OCI-LY7 (cell line): ENCODE data around the gene PCDHGA4. TPM values are rescaled to one million over a fixed set of nuclear protein-coding genes. Genes with fewer than 3 reads are reported as not detected.
"Not testable (repeated sequence)": the region's sequence is repeated elsewhere in the genome, so short reads cannot be mapped to it uniquely, and the experiment has no call there.

ENCODE experiments used
- BruUV-seq: library from RNA; stranded (reverse); fragments of 400-500 nt; replicated peaks from 2 replicates; lab custom pipeline; 2021; lab: Mats Ljungman, UMichigan
- CTCF ChIA-PET: fragments of 300-600 bp; sonication (Branson Sonifier 250); formaldehyde crosslinking; loops from one replicate; lab custom pipeline; 2022; ENCODE audit warnings: antibody characterized with exemption; ENCODE audit not compliant: unreplicated experiment; lab: Charles Lee
- POLR2A ChIA-PET: fragments of 300-600 bp; sonication (Branson Sonifier 250); formaldehyde crosslinking; loops from one replicate; lab custom pipeline; 2022; ENCODE audit warnings: antibody characterized with exemption; lab: Charles Lee
- DNase-seq: peaks from one replicate; pipeline ENCODE4 v3.0.0-alpha.2; 2015; ENCODE audit warnings: low spot score
- H2AFZ ChIP-seq: fragments of 200-600 bp; sonication (generic), shearing (Covaris generic); 2 replicates; pipeline ENCODE4 v1.6.1; 2014; ENCODE audit warnings: mild to moderate bottlenecking, antibody characterized with exemption, low read length, moderate library complexity
- H3K27ac ChIP-seq: fragments of 200-600 bp; sonication (generic); 2 replicates; pipeline ENCODE4 v1.5.1; 2014; ENCODE audit warnings: mixed run types, low read depth, mild to moderate bottlenecking, moderate library complexity, low read length, inconsistent platforms; ENCODE audit not compliant: poor library complexity, severe bottlenecking
- H3K36me3 ChIP-seq: fragments of 200-600 bp; sonication (generic); 2 replicates; pipeline ENCODE4 v1.6.1; 2014; ENCODE audit warnings: mild to moderate bottlenecking, antibody characterized with exemption, low read length, moderate library complexity, mixed read lengths; ENCODE audit not compliant: insufficient read depth
- H3K4me1 ChIP-seq: fragments of 200-600 bp; sonication (generic); 2 replicates; pipeline ENCODE4 v1.5.1; 2014; ENCODE audit warnings: mild to moderate bottlenecking, low read length; ENCODE audit not compliant: insufficient read depth, poor library complexity, severe bottlenecking
- H3K4me2 ChIP-seq: fragments of 200-600 bp; sonication (generic); 2 replicates; pipeline ENCODE4 v1.6.1; 2014; ENCODE audit warnings: mild to moderate bottlenecking, low read length
- H3K4me3 ChIP-seq: fragments of 200-600 bp; sonication (generic); 2 replicates; pipeline ENCODE4 v1.5.1; 2014; ENCODE audit warnings: mild to moderate bottlenecking, low read depth, low read length; ENCODE audit not compliant: poor library complexity, severe bottlenecking
- H3K79me2 ChIP-seq: fragments of 200-600 bp; sonication (generic); 2 replicates; pipeline ENCODE4 v1.6.1; 2016; ENCODE audit warnings: low read depth, mild to moderate bottlenecking, low read length, moderate library complexity, mixed read lengths; ENCODE audit not compliant: insufficient read depth
- H3K9me2 ChIP-seq: fragments of 200-600 bp; sonication (generic); 2 replicates; pipeline ENCODE4 v1.6.1; 2016; ENCODE audit warnings: mild to moderate bottlenecking, low read length, mixed read lengths; ENCODE audit not compliant: insufficient read depth
- H3K9me3 ChIP-seq: fragments of 200-600 bp; sonication (generic); 2 replicates; pipeline ENCODE4 v1.6.1; 2014; ENCODE audit warnings: mild to moderate bottlenecking, mixed run types, low read length, mixed read lengths
- H4K20me1 ChIP-seq: fragments of 200-600 bp; sonication (generic); 2 replicates; pipeline ENCODE4 v1.6.1; 2014; ENCODE audit warnings: mild to moderate bottlenecking, antibody characterized with exemption, low read length, moderate library complexity, mixed read lengths; ENCODE audit not compliant: insufficient read depth
- EZH2phosphoT487 ChIP-seq: fragments of 200-600 bp; sonication (generic); IDR thresholded peaks from 2 replicates; pipeline ENCODE4 v1.6.1; 2018; ENCODE audit warnings: low read depth, borderline replicate concordance, mild to moderate bottlenecking, mixed run types, antibody characterized with exemption, low read length, moderate library complexity, mixed read lengths
- intact Hi-C: fragments of 100-400 bp; cut with micrococcal nuclease; formaldehyde crosslinking; loops from one replicate; pipeline ENCODE4 v1.10.0; 2022; ENCODE audit not compliant: unreplicated experiment
- total RNA-seq, 2 experiments: library from RNA; depleted of rRNA in 1 of 2; stranded (reverse); fragments of >200 nt in 1 of 2; shearing (Covaris generic) in 1 of 2; gene quantifications; 2 replicates each; pipeline ENCODE4 v1.2.3, GENCODE V29; 2014 to 2022
- TF ChIP-seq, protein P1 (sequence below): fragments of 200-600 bp; sonication (generic); conservative IDR thresholded peaks from 2 replicates; pipeline ENCODE4 v1.5.1; 2014; ENCODE audit warnings: mild to moderate bottlenecking, antibody characterized with exemption, low read length, moderate library complexity, mixed read lengths

The PCDHGA4 gene
- total RNA-seq, 2 experiments from 2014 or later: 1.9 to 3.5 TPM

DNA sequence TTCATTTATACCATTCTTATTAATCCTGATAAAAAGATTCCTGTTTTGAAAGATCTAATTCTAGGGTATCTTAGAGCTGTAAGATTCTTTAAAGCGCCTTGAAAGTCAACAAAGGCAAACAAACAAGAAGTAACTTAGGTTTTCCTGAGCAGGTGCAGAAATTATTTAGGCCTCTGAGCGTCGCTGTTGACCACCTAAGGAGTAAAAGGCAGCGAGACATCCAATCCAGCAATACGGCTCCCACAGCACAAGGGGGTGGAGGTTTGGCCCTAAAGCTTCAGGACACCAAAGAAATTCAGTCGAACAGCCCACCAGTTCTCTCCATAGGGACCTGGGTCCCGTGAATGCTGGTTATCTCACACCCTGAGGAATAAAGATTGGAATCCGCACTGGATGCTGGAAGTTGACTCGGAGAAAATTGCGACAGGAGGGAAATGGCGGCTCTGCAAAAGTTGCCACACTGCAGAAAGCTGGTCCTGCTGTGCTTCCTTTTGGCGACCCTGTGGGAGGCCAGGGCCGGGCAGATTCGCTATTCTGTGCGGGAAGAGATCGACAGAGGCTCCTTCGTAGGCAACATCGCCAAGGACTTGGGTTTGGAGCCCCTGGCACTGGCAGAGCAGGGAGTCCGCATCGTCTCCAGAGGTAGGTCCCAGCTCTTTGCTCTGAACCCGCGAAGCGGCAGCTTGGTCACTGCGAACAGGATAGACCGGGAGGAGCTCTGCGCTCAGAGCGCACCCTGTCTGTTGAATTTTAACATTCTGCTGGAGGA lies 16.1 kb upstream of the PCDHGA4 start, which contains the start of gene PCDHGA2:
Gene PCDHGA2, plus strand, starts transcription at position 223 of the 769 bp plus-strand sequence.
- Histone ChIP-seq H2AFZ (no peak within 1 kb of the TSS), H3K4me1 (no peaks in the 10 kb centered on the region), H3K9me2 (no peaks in the 10 kb centered on the region), H3K36me3 (no peaks in the 10 kb centered on the region), H3K27ac (no peak within 1 kb of the TSS), H4K20me1 (no peaks in the 10 kb centered on the region), H3K4me2 (no peak within 1 kb of the TSS), H3K4me3 (no peak within 1 kb of the TSS), H3K9me3 (no peaks in the 10 kb centered on the region), H3K79me2 (no peaks in the 10 kb centered on the region)
- intact Hi-C loops: no loop called here
- ChIA-PET POLR2A (interaction anchor here (1.2 to 1.3 kb wide), 2 partner anchors 8 to 18 kb away, joined by 4 to 5 read pairs; partner anchors contain the start of genes PCDHGA1 and TAF7), CTCF (no interaction called here)
- peak; percentile 46 for DNase-seq
- TF ChIP-seq, protein P1, sequence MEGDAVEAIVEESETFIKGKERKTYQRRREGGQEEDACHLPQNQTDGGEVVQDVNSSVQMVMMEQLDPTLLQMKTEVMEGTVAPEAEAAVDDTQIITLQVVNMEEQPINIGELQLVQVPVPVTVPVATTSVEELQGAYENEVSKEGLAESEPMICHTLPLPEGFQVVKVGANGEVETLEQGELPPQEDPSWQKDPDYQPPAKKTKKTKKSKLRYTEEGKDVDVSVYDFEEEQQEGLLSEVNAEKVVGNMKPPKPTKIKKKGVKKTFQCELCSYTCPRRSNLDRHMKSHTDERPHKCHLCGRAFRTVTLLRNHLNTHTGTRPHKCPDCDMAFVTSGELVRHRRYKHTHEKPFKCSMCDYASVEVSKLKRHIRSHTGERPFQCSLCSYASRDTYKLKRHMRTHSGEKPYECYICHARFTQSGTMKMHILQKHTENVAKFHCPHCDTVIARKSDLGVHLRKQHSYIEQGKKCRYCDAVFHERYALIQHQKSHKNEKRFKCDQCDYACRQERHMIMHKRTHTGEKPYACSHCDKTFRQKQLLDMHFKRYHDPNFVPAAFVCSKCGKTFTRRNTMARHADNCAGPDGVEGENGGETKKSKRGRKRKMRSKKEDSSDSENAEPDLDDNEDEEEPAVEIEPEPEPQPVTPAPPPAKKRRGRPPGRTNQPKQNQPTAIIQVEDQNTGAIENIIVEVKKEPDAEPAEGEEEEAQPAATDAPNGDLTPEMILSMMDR: peak; percentile 79
- no peak for TF ChIP-seq EZH2phosphoT487
- BruUV-seq: no TSS peak

GRCh38 chr5:141340781-141341354 lies 14.0 kb upstream of the PCDHGA4 start:
- H3K4me2 ChIP-seq, H3K27ac ChIP-seq, H3K4me3 ChIP-seq, intact Hi-C loops, H3K4me1 ChIP-seq, H3K9me3 ChIP-seq, H4K20me1 ChIP-seq, H3K36me3 ChIP-seq, H2AFZ ChIP-seq, BruUV-seq, DNase-seq, POLR2A ChIA-PET, H3K9me2 ChIP-seq, CTCF ChIA-PET, H3K79me2 ChIP-seq: not testable (repeated sequence)

- H3K4me3 ChIP-seq: no peak overlapping the region
- intact Hi-C loops: no loop called here
- CTCF ChIA-PET: interaction anchor here (1.3 kb wide), 1 partner anchor 22 kb away, joined by 3 read pairs; the partner anchor contains the start of gene TAF7
Measured at GRCh38 chr5:141342773-141343172, 12.0 kb upstream of the PCDHGA4 start.

More at GRCh38 chr5:141342773-141343172, 12.0 kb upstream of the PCDHGA4 start:
- POLR2A ChIA-PET: interaction anchor here (0.7 to 1.4 kb wide), 2 partner anchors 31 to 37 kb away, joined by 3 read pairs; no protein-coding TSS in a partner anchor
- no peaks in the 10 kb centered on the region for H3K79me2 ChIP-seq
- no TSS peak for BruUV-seq
- no peak for DNase-seq
- no peaks in the 10 kb centered on the region for H3K4me1 ChIP-seq
- no peak overlapping the region for H3K4me2 ChIP-seq
- H4K20me1 ChIP-seq: no peaks in the 10 kb centered on the region
- H3K36me3 ChIP-seq: no peaks in the 10 kb centered on the region
- no peak overlapping the region for H3K27ac ChIP-seq
- TF ChIP-seq, protein P1: no peak
- TF ChIP-seq EZH2phosphoT487: no peak
- H3K9me2 ChIP-seq: no peaks in the 10 kb centered on the region
- no peaks in the 10 kb centered on the region for H3K9me3 ChIP-seq
- no peak overlapping the region for H2AFZ ChIP-seq
